B cell (primary cell): Measurements from ENCODE around the gene FKRP.

Source experiments
- EZH2 ChIP-seq: IDR thresholded peaks from 2 replicates; pipeline ENCODE4 v1.6.1; 2012; ENCODE audit warnings: borderline replicate concordance, low read depth, mild to moderate bottlenecking, moderate library complexity, low read length; ENCODE audit not compliant: insufficient read depth, poor library complexity, severe bottlenecking
- TF ChIP-seq, protein P1 (sequence below): fragments of 200-600 bp; IDR thresholded peaks from one replicate; pipeline ENCODE4 v1.8.0; 2022; ENCODE audit warnings: antibody characterized with exemption, mild to moderate bottlenecking

DNA sequence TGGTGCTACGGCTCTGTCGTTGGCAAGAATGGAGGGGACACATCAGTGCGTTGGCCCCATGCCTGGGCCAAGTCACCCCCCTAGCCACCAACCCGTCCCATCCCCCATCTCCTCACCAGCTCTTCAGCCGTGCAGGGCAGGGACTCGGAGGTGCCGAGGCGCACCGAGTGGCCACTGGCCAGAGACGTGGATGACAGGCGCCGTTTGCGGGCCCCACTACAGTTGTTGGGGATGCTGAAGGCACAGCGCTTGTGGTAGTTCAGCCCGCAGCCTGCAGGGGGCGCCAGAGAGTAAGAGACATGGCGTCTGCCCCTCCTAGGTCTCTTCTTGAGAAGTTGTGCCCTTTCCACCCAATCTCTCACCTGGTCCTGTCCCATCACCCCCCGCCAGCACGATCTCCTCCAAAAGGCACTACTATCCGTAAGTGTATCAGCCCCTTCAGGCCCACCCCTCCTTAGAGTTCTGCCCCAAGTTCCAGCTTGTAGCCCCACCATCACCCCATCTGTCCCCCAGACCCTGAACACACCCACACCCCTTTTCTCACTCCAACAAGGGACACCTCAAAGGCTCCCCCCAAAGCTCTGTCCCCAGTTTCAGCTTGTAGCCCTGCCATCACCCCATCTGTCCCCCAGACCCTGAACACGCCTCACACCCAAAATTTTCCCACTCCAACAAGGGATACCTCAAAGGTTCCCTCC, 41.3 kb upstream of the FKRP start:
- TF ChIP-seq, protein P1, sequence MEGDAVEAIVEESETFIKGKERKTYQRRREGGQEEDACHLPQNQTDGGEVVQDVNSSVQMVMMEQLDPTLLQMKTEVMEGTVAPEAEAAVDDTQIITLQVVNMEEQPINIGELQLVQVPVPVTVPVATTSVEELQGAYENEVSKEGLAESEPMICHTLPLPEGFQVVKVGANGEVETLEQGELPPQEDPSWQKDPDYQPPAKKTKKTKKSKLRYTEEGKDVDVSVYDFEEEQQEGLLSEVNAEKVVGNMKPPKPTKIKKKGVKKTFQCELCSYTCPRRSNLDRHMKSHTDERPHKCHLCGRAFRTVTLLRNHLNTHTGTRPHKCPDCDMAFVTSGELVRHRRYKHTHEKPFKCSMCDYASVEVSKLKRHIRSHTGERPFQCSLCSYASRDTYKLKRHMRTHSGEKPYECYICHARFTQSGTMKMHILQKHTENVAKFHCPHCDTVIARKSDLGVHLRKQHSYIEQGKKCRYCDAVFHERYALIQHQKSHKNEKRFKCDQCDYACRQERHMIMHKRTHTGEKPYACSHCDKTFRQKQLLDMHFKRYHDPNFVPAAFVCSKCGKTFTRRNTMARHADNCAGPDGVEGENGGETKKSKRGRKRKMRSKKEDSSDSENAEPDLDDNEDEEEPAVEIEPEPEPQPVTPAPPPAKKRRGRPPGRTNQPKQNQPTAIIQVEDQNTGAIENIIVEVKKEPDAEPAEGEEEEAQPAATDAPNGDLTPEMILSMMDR: peak; percentile 93
- no peak for TF ChIP-seq EZH2
